Measurements from ENCODE around the gene PXYLP1.
"Not testable (repeated sequence)": the region's sequence is repeated elsewhere in the genome, so short reads cannot be mapped to it uniquely, and the experiment has no call there.

The PXYLP1 gene

GRCh38 chr3:141311496-141312353 lies 80.1 kb downstream of the PXYLP1 start:
- TF ChIP-seq CTCF (IDR thresholded peaks at IDR 0.05; ENCODE audit: extremely low read depth, missing control alignments), result peak; percentile 75
- DNase-seq (ENCODE audit: low spot score), result peak; percentile 91

GRCh38 chr3:141312354-141313092 lies 80.9 kb downstream of the PXYLP1 start:
- DNase-seq (ENCODE audit: low spot score), result no peak

GRCh38 chr3:141313093-141313683 lies 81.6 kb downstream of the PXYLP1 start:
- no peak for DNase-seq (ENCODE audit: low spot score)
- no peak for TF ChIP-seq CTCF (IDR thresholded peaks at IDR 0.05; ENCODE audit: extremely low read depth, missing control alignments)

More at GRCh38 chr3:141312354-141313092, 80.9 kb downstream of the PXYLP1 start:
- TF ChIP-seq CTCF (IDR thresholded peaks at IDR 0.05; ENCODE audit: extremely low read depth, missing control alignments), result no peak

GRCh38 chr3:141314415-141314814 lies 82.8 kb downstream of the PXYLP1 start:
- DNase-seq (ENCODE audit: low spot score), result not testable (repeated sequence)

- no peak for TF ChIP-seq CTCF (IDR thresholded peaks at IDR 0.05; ENCODE audit: extremely low read depth, missing control alignments)
- no peak for DNase-seq (ENCODE audit: low spot score)
Measured at GRCh38 chr3:141316851-141317250, 85.2 kb downstream of the PXYLP1 start.

GRCh38 chr3:141320399-141321108 lies 88.9 kb downstream of the PXYLP1 start:
- DNase-seq (ENCODE audit: low spot score), result no peak
- no peak for TF ChIP-seq CTCF (IDR thresholded peaks at IDR 0.05; ENCODE audit: extremely low read depth, missing control alignments)

- DNase-seq (ENCODE audit: low spot score), result no peak
- TF ChIP-seq CTCF (IDR thresholded peaks at IDR 0.05; ENCODE audit: extremely low read depth, missing control alignments), result no peak
Measured at GRCh38 chr3:141321109-141321497, 89.5 kb downstream of the PXYLP1 start.
